HPDE6-E6E7 (cell line): ENCODE results near the gene ACSBG1.
A peak's percentile ranks its signal among the peaks of the same experiment; 100 is the strongest.

Source experiments
- DNase-seq: peaks from one replicate; pipeline ENCODE4 v3.0.0; 2011; ENCODE audit warnings: missing footprints; ENCODE audit errors: extremely low spot score

The ACSBG1 gene

DNA sequence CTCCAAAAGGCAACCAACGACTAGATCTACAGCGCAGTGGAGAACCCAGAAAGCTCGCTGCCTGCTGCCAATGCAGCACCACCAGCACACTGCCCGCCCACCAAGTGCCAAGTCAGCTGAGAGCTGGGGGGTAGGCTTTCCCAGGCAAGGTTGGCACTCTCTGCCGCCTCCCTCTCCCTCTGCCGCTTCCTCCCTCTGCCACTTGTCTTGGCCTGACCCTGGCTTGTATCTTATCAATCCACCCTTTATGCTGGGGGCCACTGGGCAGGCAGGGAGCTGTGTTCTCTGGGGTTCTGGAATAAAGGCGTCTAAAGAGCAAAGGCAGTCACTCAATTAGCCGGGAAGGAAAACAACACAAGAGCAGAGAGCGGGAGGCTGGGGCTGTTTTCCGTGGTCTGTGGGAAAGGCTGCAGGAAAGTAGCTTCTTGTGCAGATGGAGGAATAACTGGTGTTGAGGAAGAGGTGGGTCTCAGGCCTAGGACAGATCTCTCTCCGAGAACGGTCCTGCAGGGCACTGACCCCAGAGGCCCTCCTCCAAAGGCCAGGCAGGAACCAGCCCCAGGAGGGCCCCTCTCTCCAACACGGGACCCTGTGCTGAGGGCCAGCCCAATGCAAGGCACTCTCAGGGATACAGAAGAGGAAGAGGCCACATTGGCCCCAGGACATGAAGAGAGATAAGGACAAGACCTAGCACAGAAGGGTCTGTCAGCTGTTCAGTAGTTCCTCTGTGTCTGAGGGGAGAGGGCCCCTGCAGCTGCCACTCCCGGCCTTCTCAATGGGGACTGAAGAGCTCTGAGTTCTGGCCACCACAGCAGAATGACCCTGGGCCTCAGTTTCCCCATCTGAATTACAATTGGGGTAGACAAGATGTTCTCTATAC, 30.8 kb downstream of the ACSBG1 start:
- no peak for DNase-seq

- no peak for DNase-seq
Observed at GRCh38 chr15:78201281-78202190, 32.8 kb downstream of the ACSBG1 start.

GRCh38 chr15:78200276-78200930, 34.0 kb downstream of the ACSBG1 start:
- DNase-seq, result no peak

DNA sequence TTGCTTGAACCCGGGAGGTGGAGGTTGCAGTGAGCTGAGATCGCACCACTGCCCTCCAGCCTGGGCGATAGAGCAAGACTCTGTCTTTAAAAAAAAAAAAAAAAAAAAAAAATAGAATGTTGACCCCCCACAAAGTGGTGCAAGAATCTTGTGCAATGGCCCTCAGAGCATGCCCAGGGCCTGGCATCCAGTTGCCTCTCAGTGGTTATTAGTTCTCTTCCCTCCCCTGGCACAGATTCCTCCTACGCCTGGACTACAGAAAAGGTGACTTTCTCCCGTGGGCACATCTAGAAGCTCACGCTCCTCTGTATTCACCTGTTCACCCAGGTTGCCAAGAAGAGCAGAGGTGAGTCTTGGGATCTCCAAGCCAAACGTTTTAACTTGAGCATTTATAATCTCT, 36.7 kb downstream of the ACSBG1 start:
- DNase-seq, result no peak

- peak; percentile 71 for DNase-seq
Observed at GRCh38 chr15:78195735-78196201, 38.6 kb downstream of the ACSBG1 start.

GRCh38 chr15:78194568-78194925, 39.8 kb downstream of the ACSBG1 start:
- no peak for DNase-seq

GRCh38 chr15:78193731-78194567, 40.4 kb downstream of the ACSBG1 start:
- DNase-seq, result no peak

GRCh38 chr15:78192826-78193594, 41.4 kb downstream of the ACSBG1 start:
- no peak for DNase-seq

DNA sequence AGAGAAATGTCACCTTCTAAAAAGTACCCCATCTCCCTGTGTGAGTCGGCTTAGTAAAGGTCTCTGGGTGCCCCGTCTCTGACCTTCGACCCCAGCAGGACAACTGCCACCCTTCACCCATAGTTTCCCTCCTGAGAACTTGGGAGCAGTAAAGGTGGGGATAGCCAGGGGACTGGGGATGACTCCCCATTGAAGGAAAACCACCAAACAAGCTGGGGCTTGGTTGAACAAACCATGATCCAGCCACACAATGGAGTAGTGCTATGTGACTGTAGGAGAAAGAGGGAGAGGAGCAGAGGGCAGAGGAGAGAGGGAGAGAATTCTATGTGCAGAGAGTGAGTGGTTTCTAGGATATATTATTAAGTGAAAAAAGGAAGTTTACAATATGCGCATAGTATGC, 51.5 kb downstream of the ACSBG1 start:
- no peak for DNase-seq

DNA sequence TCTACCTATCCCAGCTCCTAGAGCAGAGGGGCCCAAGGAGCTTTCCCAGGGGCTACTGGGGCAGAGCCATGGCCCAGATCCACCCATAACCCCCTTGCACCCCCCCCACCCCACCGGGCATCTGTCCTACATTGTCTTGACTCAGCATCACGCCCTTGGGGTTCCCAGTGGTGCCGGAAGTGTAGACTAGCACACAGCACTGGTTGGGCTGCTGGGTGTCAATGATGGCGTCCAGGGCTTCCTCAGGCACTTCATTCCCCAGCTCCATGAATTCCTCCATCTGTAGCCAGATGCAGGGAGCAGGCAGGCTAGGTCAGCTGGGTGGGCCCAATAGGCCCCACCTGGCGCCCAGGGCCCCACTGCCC, 52.0 kb downstream of the ACSBG1 start:
- DNase-seq, result no peak

GRCh38 chr15:78179906-78180305, 54.5 kb downstream of the ACSBG1 start:
- no peak for DNase-seq

GRCh38 chr15:78179286-78179840, 55.0 kb downstream of the ACSBG1 start:
- DNase-seq, result no peak

DNA sequence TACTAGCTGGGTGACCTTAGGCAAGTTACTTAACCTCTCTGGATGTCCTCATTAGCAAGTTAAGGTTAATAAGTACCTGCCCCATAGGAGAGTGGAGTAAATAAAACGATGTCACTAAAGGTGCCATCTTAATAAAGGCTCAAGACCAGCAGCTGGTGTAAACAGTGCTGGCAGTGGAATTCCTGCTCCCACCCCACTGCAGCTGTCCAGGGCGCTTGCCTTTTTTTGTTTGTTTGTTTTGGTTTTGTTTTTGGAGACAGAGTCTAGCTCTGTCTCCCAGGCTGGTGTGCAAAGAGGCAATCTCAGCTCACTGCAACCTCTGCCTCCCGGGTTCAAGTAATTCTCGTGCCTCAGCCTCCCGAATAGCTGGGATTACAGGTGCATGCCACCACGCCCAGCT, 56.3 kb downstream of the ACSBG1 start:
- no peak for DNase-seq

- no peak for DNase-seq
Observed at GRCh38 chr15:78177447-78177873, 56.9 kb downstream of the ACSBG1 start.

DNA sequence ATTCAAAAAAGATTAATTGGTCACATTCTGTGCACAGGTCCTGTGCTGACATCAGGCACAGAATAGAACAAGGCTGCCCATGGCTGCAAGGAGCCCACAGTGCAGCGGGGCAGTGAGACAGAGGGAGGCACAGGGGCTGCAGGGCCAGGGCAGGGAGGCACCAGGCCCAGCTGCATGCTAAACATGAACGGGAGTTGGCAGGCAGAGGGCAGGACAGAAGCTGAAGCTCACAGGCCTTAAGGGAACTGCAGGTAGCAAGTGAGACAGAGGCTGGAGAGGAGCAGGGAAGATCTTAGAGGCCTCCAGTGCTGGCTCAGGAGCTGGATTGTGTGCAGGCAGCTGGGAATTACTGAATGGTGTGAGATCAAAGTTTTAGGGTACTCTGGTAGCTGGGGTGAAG, 59.0 kb downstream of the ACSBG1 start:
- no peak for DNase-seq

DNA sequence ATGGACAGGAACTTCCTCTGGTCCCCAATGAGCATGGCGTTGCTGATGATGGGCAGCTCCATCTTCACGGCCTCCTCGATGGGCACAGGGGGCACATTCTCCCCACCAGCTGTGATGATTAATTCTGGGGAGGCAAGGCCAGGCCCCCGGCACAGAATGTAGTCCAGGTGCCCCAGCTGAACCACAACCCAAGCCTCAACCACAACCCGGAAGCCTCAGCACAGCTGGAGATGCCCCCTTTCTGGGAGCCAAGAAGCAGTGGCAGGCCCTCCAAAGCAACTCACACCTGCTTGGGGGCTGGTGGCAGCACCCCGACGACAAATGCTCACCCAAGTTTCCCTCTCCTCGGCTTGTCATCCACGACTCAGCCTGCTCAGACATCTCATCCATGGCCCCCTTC, 60.0 kb downstream of the ACSBG1 start:
- DNase-seq, result no peak

DNA sequence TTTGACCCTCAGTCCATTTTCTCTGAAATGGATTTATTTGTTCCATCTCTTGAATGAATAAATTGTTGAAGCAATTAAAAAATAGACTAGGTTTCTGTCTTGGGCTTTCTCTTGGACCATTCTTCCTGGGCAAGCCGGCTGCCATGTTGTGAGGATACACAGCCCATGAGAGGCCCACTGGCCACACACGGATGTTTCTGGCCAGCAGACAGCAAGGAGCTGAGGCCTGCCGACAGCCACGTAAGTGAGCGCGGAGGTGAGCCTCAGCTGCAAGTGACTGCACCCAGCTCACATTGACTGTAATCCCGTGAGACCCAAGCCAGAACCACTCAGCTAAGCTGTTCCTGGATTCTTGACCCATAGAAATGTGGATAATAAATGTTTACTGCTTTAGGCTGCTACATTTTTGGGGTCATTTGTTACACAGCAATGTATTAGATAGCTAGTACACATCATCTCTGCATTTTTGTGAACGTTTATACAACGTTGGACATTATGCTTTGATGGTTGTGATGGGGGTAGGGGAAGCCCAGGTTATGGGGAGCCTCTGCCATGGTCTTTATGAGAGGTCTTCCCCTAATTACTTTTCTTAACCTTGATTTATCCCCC, 62.4 kb downstream of the ACSBG1 start:
- no peak for DNase-seq

- no peak for DNase-seq
Observed at GRCh38 chr15:78170848-78171773, 63.3 kb downstream of the ACSBG1 start.

DNA sequence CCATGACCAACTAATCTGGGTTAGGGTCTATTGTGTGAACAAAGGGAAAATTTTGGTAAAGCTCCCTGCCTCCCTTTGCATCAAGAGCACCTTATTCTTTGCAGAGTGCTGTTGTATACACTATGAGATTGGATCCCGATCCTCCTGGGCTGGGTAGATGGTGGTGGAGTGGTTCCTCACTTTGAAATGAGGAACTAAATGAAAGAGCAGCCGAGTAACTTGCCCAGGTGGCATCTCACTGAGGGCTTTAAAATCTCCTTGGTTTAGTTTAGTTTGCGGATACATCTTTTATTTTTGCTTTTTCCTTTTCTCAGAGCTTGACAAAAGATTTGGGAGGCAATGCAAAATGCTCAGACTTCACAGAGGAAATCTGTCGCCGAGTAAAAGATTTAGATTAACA, 65.8 kb downstream of the ACSBG1 start:
- no peak for DNase-seq
